Testis (tissue), 3 donors: Measurements from ENCODE around the gene MEF2C. TPM values are rescaled to one million over a fixed set of nuclear protein-coding genes. Genes with fewer than 3 reads are reported as not detected.
"Not testable (repeated sequence)": the region's sequence is repeated elsewhere in the genome, so short reads cannot be mapped to it uniquely, and the experiment has no call there.

Source experiments
- DNase-seq: peaks from one replicate; pipeline ENCODE4 v3.0.0-alpha.2; 2019
- H3K27ac ChIP-seq, 2 donors: fragments of 200-600 bp; sonication (generic); one replicate each; pipeline ENCODE4 v1.5.1; 2019
- H3K27me3 ChIP-seq: fragments of 200-600 bp; sonication (generic); one replicate; pipeline ENCODE4 v1.5.1; 2019
- H3K36me3 ChIP-seq: fragments of 200-600 bp; sonication (generic); one replicate; pipeline ENCODE4 v1.5.1; 2017; ENCODE audit warnings: low read depth; ENCODE audit errors: missing control alignments
- H3K4me1 ChIP-seq: fragments of 200-600 bp; sonication (generic); one replicate; pipeline ENCODE4 v1.5.1; 2019
- H3K4me3 ChIP-seq, 2 donors: fragments of 200-600 bp; sonication (generic); one replicate each; pipeline ENCODE4 v1.5.1; 2017 to 2019
- H3K9me3 ChIP-seq: fragments of 200-600 bp; sonication (generic); one replicate; pipeline ENCODE4 v1.5.1; 2017
- POLR2A ChIP-seq: fragments of 450-650 bp; IDR thresholded peaks from one replicate; pipeline ENCODE4 v1.6.1; 2017; ENCODE audit warnings: antibody characterized with exemption, mild to moderate bottlenecking, moderate library complexity
- WGBS, 2 donors: methylation state at CpG; one replicate each; pipeline ENCODE4 v1.1.5; 2018; 5-methylcytosine and 5-hydroxymethylcytosine counted together
- intact Hi-C: fragments of 100-400 bp; cut with DNase I; formaldehyde crosslinking; loops from one replicate; pipeline ENCODE4 v1.15.1; 2023; ENCODE audit warnings: low total_unique reads
- polyA plus RNA-seq: library from polyadenylated mRNA; stranded (reverse); fragments of 350-450 nt; fragmentation: Illumina TruSeq; extraction: RNeasy Lipid Tissue Mini Kit (QIAGEN cat#74804); gene quantifications from one replicate; pipeline ENCODE4 v1.2.3, GENCODE V29; 2014; ENCODE audit warnings: low read depth, low replicate concordance; ENCODE audit not compliant: insufficient read depth
- total RNA-seq, 2 donors: library from RNA; depleted of rRNA; stranded (reverse); fragments of >200 nt; gene quantifications; one replicate each; pipeline ENCODE4 v1.2.3, GENCODE V29; 2016
- TF ChIP-seq, protein P1 (sequence below), 3 experiments: fragments of 450-650 bp in 2 of 3; fragments of 200-600 bp in 1 of 3; sonication (generic) in 1 of 3; IDR thresholded peaks; one replicate each; pipeline ENCODE4 v1.5.1; 2016 to 2019; ENCODE audit warnings: antibody characterized with exemption in 3 of 3, mild to moderate bottlenecking in 2 of 3, moderate library complexity in 1 of 3

MEF2C gene
- total and polyA plus RNA-seq, 3 donors from 2014 or later, result 18.3 to 53.1 (median 19.9) TPM

DNA sequence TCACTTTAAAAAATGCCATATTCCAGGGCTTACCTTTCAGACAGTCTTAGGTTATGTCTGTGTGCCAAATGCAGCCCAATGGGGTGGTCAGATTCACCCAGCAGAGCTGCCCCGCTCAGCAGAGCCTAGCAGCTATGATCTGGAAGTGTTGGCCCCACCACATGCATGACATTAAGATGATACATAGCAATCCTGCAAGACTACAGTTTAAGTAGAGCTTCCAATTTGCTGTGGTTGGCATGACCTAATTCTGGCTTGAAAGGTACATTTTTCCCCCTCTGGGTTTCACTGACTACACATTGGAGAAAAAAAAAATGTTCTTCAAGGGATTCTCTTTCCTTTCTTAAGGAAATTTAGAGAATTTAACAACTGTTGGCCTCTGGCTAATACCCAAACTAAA is 22.5 kb downstream of the MEF2C start:
- Histone ChIP-seq H3K9me3 (no peaks in the 10 kb centered on the region), H3K27me3 (no peaks in the 10 kb centered on the region), H3K36me3 (no peaks in the 10 kb centered on the region), H3K27ac (no peak overlapping the region), H3K4me1 (no peaks in the 10 kb centered on the region), H3K4me3 (no peak overlapping the region)
- 100% methylated on average over 1 of the region's 1 CpG for WGBS, 2 donors
- TF ChIP-seq, protein P1, sequence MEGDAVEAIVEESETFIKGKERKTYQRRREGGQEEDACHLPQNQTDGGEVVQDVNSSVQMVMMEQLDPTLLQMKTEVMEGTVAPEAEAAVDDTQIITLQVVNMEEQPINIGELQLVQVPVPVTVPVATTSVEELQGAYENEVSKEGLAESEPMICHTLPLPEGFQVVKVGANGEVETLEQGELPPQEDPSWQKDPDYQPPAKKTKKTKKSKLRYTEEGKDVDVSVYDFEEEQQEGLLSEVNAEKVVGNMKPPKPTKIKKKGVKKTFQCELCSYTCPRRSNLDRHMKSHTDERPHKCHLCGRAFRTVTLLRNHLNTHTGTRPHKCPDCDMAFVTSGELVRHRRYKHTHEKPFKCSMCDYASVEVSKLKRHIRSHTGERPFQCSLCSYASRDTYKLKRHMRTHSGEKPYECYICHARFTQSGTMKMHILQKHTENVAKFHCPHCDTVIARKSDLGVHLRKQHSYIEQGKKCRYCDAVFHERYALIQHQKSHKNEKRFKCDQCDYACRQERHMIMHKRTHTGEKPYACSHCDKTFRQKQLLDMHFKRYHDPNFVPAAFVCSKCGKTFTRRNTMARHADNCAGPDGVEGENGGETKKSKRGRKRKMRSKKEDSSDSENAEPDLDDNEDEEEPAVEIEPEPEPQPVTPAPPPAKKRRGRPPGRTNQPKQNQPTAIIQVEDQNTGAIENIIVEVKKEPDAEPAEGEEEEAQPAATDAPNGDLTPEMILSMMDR (IDR thresholded peaks at IDR 0.05), result no peak
- no peak for TF ChIP-seq POLR2A
- intact Hi-C loops, result no loop called here
- no peak for DNase-seq

GRCh38 chr5:88858392-88858791 is 24.6 kb downstream of the MEF2C start:
- Histone ChIP-seq H3K27ac (no peak overlapping the region), H3K27me3 (no peaks in the 10 kb centered on the region), H3K9me3 (no peaks in the 10 kb centered on the region), H3K4me1 (no peaks in the 10 kb centered on the region), H3K36me3 (no peaks in the 10 kb centered on the region), H3K4me3 (no peak overlapping the region)
- 76 to 81% methylated on average over 1 of the region's 1 CpG for WGBS, 2 donors
- no peak for DNase-seq
- TF ChIP-seq, protein P1 (IDR thresholded peaks at IDR 0.05), result no peak
- TF ChIP-seq POLR2A, result no peak
- intact Hi-C loops, result no loop called here

GRCh38 chr5:88856381-88856780 is 26.6 kb downstream of the MEF2C start:
- H3K36me3 ChIP-seq, H3K4me3 ChIP-seq, intact Hi-C loops, DNase-seq, H3K27me3 ChIP-seq, H3K27ac ChIP-seq, H3K9me3 ChIP-seq, H3K4me1 ChIP-seq: not testable (repeated sequence)
- WGBS, 2 donors, result 90 to 96% methylated on average over 2 to 3 of the region's 3 CpGs

DNA sequence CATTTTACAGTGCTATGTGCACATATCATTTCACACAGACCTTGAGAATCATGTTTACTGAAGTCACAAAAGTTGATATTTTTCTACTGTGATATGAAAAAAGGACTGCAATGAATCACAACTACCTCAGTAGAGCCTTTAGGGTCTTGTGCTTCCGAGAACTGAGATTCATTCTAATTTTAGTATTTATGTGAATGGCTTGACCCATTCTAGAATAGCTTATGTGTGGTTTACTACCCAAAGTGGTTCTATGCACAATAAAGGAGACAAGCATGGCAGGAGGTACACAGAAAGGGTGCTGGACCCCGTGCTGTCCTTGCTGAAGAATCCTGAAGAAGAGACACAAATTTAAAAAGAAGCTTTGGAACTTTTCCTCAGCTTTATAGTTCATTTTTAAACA is 28.2 kb downstream of the MEF2C start:
- no peak overlapping the region for H3K4me3 ChIP-seq
- intact Hi-C loops, result no loop called here
- no peak for TF ChIP-seq POLR2A
- TF ChIP-seq, protein P1 (IDR thresholded peaks at IDR 0.05), result no peak
- no peaks in the 10 kb centered on the region for H3K36me3 ChIP-seq
- no peak overlapping the region for H3K27ac ChIP-seq
- no peaks in the 10 kb centered on the region for H3K4me1 ChIP-seq
- DNase-seq, result no peak
- no peaks in the 10 kb centered on the region for H3K9me3 ChIP-seq
- 90 to 93% methylated on average over 2 of the region's 2 CpGs for WGBS, 2 donors
- no peaks in the 10 kb centered on the region for H3K27me3 ChIP-seq

- H3K4me3 ChIP-seq, result no peak overlapping the region
- H3K9me3 ChIP-seq, result no peaks in the 10 kb centered on the region
- DNase-seq, result no peak
- TF ChIP-seq, protein P1 (IDR thresholded peaks at IDR 0.05), result no peak
- no peak for TF ChIP-seq POLR2A
- intact Hi-C loops, result no loop called here
- H3K27ac ChIP-seq, result no peak overlapping the region
- 27 to 28% methylated on average over 1 of the region's 1 CpG for WGBS, 2 donors
- H3K27me3 ChIP-seq, result no peaks in the 10 kb centered on the region
- no peaks in the 10 kb centered on the region for H3K36me3 ChIP-seq
- no peaks in the 10 kb centered on the region for H3K4me1 ChIP-seq
These were observed 35.6 kb downstream of the MEF2C start for GRCh38 chr5:88847420-88847819.
